Inferior parietal cortex (tissue), 1 donor: ENCODE results near the gene LRIG3.
"Not testable (repeated sequence)": the region's sequence is repeated elsewhere in the genome, so short reads cannot be mapped to it uniquely, and the experiment has no call there.

ENCODE experiments used
- DNase-seq: peaks from one replicate; pipeline ENCODE4 v3.0.0-alpha.2; 2016; ENCODE audit errors: extremely low spot score

Gene LRIG3

GRCh38 chr12:58906917-58907316 lies 13.4 kb downstream of the LRIG3 start:
- DNase-seq, result no peak

GRCh38 chr12:58905422-58905821 lies 14.9 kb downstream of the LRIG3 start:
- DNase-seq, result no peak

GRCh38 chr12:58902726-58903125 lies 17.6 kb downstream of the LRIG3 start:
- DNase-seq, result not testable (repeated sequence)

- no peak for DNase-seq
Observed at GRCh38 chr12:58901664-58902063, 18.6 kb downstream of the LRIG3 start.

GRCh38 chr12:58897969-58898368 lies 22.3 kb downstream of the LRIG3 start:
- DNase-seq, result no peak

- DNase-seq, result no peak
Observed at GRCh38 chr12:58896278-58896677, 24.0 kb downstream of the LRIG3 start.

GRCh38 chr12:58895053-58895452 lies 25.3 kb downstream of the LRIG3 start:
- no peak for DNase-seq

GRCh38 chr12:58894040-58894439 lies 26.3 kb downstream of the LRIG3 start:
- peak; percentile 68 for DNase-seq

- no peak for DNase-seq
Observed at GRCh38 chr12:58893495-58893894, 26.8 kb downstream of the LRIG3 start.

GRCh38 chr12:58889557-58889956 lies 30.7 kb downstream of the LRIG3 start:
- DNase-seq, result peak; percentile 71

GRCh38 chr12:58888131-58888783 lies 32.0 kb downstream of the LRIG3 start:
- DNase-seq, result peak; percentile 69

GRCh38 chr12:58887068-58887467 lies 33.2 kb downstream of the LRIG3 start:
- no peak for DNase-seq

GRCh38 chr12:58886474-58886873 lies 33.8 kb downstream of the LRIG3 start:
- no peak for DNase-seq

- DNase-seq, result no peak
Observed at GRCh38 chr12:58884916-58885315, 35.4 kb downstream of the LRIG3 start.

- DNase-seq, result no peak
Observed at GRCh38 chr12:58883576-58884334, 36.5 kb downstream of the LRIG3 start.

GRCh38 chr12:58882826-58883225 lies 37.5 kb downstream of the LRIG3 start:
- DNase-seq, result no peak

GRCh38 chr12:58881816-58882215 lies 38.5 kb downstream of the LRIG3 start:
- DNase-seq, result no peak

- DNase-seq, result no peak
Observed at GRCh38 chr12:58880639-58881038, 39.7 kb downstream of the LRIG3 start.

- no peak for DNase-seq
Observed at GRCh38 chr12:58877243-58877743, 43.0 kb downstream of the LRIG3 start.

- no peak for DNase-seq
Observed at GRCh38 chr12:58873496-58873895, 46.8 kb downstream of the LRIG3 start.

- no peak for DNase-seq
Observed at GRCh38 chr12:58871556-58871955, 48.7 kb downstream of the LRIG3 start.

- DNase-seq, result no peak
Observed at GRCh38 chr12:58870595-58870994, 49.7 kb downstream of the LRIG3 start.

- no peak for DNase-seq
Observed at GRCh38 chr12:58860788-58861240, 59.5 kb downstream of the LRIG3 start.
